Fibroblast of lung (primary cell): Measurements from ENCODE around the gene RAB43. TPM values are rescaled to one million over a fixed set of nuclear protein-coding genes. Genes with fewer than 3 reads are reported as not detected.

Source experiments
- DNase-seq, 2 donors: peaks; one replicate each; pipeline versions ENCODE4 v3.0.0 to v3.0.0-alpha.2; 2010; ENCODE audit warnings: low read depth in 2 of 2
- H2AFZ ChIP-seq: 2 replicates; pipeline ENCODE4 v1.5.1; 2012; ENCODE audit warnings: low read length, control low read depth, inconsistent platforms
- H3K27ac ChIP-seq: 2 replicates; pipeline ENCODE4 v1.5.1; 2011; ENCODE audit warnings: low read length, control low read depth; ENCODE audit not compliant: insufficient read depth
- H3K27me3 ChIP-seq: 2 replicates; pipeline ENCODE4 v1.5.1; 2011; ENCODE audit warnings: mild to moderate bottlenecking, low read length; ENCODE audit not compliant: control insufficient read depth, insufficient read depth
- H3K36me3 ChIP-seq: 2 replicates; pipeline ENCODE4 v1.5.1; 2011; ENCODE audit warnings: low read length; ENCODE audit not compliant: control insufficient read depth, insufficient read depth
- H3K4me1 ChIP-seq: 2 replicates; pipeline ENCODE4 v1.5.1; 2011; ENCODE audit warnings: low read length; ENCODE audit not compliant: control insufficient read depth, insufficient read depth; ENCODE audit errors: extremely low read depth
- H3K4me2 ChIP-seq: 2 replicates; pipeline ENCODE4 v1.5.1; 2011; ENCODE audit warnings: low read length, control low read depth; ENCODE audit not compliant: insufficient read depth; ENCODE audit errors: extremely low read depth
- H3K4me3 ChIP-seq, 4 experiments: fragments of 200-600 bp in 1 of 4; sonication (generic) in 1 of 4; replicated peaks in 1 of 4; 2 replicates each; pipeline ENCODE4 v1.5.1; 2011 to 2016; ENCODE audit warnings: low read length in 4 of 4, low read depth in 3 of 4, mild to moderate bottlenecking in 3 of 4, control low read depth in 2 of 4, inconsistent platforms in 1 of 4, mixed read lengths in 1 of 4; ENCODE audit not compliant: insufficient read depth in 1 of 4; ENCODE audit errors: control extremely low read depth in 1 of 4
- H3K79me2 ChIP-seq: 2 replicates; pipeline ENCODE4 v1.5.1; 2012; ENCODE audit warnings: mild to moderate bottlenecking, low read length, inconsistent platforms; ENCODE audit not compliant: control insufficient read depth, insufficient read depth
- H3K9ac ChIP-seq: 2 replicates; pipeline ENCODE4 v1.5.1; 2011; ENCODE audit warnings: mild to moderate bottlenecking, low read length, control low read depth; ENCODE audit not compliant: insufficient read depth
- H3K9me3 ChIP-seq: 2 replicates; pipeline ENCODE4 v1.5.1; 2012; ENCODE audit warnings: low read depth, low read length; ENCODE audit not compliant: control insufficient read depth, insufficient read depth
- H4K20me1 ChIP-seq: 2 replicates; pipeline ENCODE4 v1.5.1; 2011; ENCODE audit warnings: low read length; ENCODE audit not compliant: control insufficient read depth, insufficient read depth; ENCODE audit errors: extremely low read depth
- EZH2 ChIP-seq: IDR thresholded peaks from 2 replicates; pipeline ENCODE4 v1.5.1; 2012; ENCODE audit warnings: low read length, control low read depth, mild to moderate bottlenecking; ENCODE audit errors: missing control alignments
- polyA plus RNA-seq, 2 donors: library from polyadenylated mRNA; depleted of rRNA in 1 of 2; stranded (reverse) in 1 of 2; unstranded in 1 of 2; fragments of >200 nt; gene quantifications; 2 replicates each; pipeline ENCODE4 v1.2.1, GENCODE V29; 2011 to 2012; ENCODE audit warnings: missing spikeins in 1 of 2
- total RNA-seq: library from RNA; depleted of rRNA; stranded (reverse); fragments of >200 nt; gene quantifications from 2 replicates; pipeline ENCODE4 v1.2.1, GENCODE V29; 2014
- TF ChIP-seq, protein P1 (sequence below), 2 donors: IDR thresholded peaks in 1 of 2; conservative IDR thresholded peaks in 1 of 2; 1 replicate in 1 of 2; 2 replicates in 1 of 2; pipeline ENCODE4 v1.5.1; 2011 to 2012; ENCODE audit warnings: low read length in 2 of 2, control low read depth in 1 of 2, inconsistent platforms in 1 of 2, low read depth in 1 of 2, mild to moderate bottlenecking in 1 of 2

RAB43 gene
- total and polyA plus RNA-seq, 2 donors (not counting 1 experiment from before 2014, with no cell fraction given), result 5.7 to 21.5 TPM

- Histone ChIP-seq H3K27me3 (no peaks in the 10 kb centered on the region), H4K20me1 (no peaks in the 10 kb centered on the region), H3K9me3 (no peaks in the 10 kb centered on the region), H2AFZ (no peak overlapping the region), H3K36me3 (no peaks in the 10 kb centered on the region), H3K4me2 (no peak overlapping the region), H3K4me3 (no peak overlapping the region), H3K79me2 (no peaks in the 10 kb centered on the region), H3K4me1 (peaks cover 3% of the 10 kb centered on the region), H3K27ac (no peak overlapping the region), H3K9ac (no peak overlapping the region)
- TF ChIP-seq, protein P1, sequence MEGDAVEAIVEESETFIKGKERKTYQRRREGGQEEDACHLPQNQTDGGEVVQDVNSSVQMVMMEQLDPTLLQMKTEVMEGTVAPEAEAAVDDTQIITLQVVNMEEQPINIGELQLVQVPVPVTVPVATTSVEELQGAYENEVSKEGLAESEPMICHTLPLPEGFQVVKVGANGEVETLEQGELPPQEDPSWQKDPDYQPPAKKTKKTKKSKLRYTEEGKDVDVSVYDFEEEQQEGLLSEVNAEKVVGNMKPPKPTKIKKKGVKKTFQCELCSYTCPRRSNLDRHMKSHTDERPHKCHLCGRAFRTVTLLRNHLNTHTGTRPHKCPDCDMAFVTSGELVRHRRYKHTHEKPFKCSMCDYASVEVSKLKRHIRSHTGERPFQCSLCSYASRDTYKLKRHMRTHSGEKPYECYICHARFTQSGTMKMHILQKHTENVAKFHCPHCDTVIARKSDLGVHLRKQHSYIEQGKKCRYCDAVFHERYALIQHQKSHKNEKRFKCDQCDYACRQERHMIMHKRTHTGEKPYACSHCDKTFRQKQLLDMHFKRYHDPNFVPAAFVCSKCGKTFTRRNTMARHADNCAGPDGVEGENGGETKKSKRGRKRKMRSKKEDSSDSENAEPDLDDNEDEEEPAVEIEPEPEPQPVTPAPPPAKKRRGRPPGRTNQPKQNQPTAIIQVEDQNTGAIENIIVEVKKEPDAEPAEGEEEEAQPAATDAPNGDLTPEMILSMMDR (conservative IDR thresholded peaks at IDR 0.05 in 1 of 2, IDR thresholded peaks at IDR 0.05 in 1 of 2; ENCODE audit: low read depth in 1 of 2, low read length in 2 of 2), result no peak
- TF ChIP-seq EZH2, result no peak
- no peak for DNase-seq
Measured at GRCh38 chr3:129085818-129086217, 35.8 kb downstream of the RAB43 start.

DNA sequence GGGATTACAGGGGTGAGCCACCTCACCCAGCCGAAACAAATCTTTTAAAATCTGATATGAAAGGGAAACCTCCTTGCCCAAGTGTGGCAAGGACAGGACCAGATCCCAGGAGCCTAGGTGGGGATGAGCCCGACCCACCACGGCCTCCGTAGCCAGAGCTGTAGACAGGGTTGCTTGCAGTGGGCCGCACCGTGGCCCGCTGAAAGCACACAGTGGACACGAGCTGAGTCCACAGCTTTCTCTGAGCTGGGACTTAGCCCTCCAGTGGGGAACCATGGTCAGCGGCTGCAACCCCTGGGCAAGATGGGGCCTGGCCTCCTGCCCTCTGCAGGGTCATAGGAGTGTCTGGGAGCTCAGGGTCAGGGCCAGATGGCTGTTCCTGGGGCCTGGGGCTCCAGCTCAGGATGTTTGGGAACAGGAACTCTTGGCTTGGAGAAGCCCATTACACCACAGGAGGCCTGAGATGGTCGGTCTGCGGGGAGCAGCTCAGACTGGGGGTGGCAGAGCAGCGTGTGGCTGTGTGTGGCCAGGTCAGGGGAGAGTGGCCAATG lies 36.4 kb downstream of the RAB43 start:
- TF ChIP-seq EZH2, result no peak
- TF ChIP-seq, protein P1 (conservative IDR thresholded peaks at IDR 0.05 in 1 of 2, IDR thresholded peaks at IDR 0.05 in 1 of 2; ENCODE audit: low read depth in 1 of 2, low read length in 2 of 2), result no peak
- no peaks in the 10 kb centered on the region for H3K9me3 ChIP-seq
- H2AFZ ChIP-seq, result no peak overlapping the region

GRCh38 chr3:129084501-129084900 lies 37.1 kb downstream of the RAB43 start:
- no peak overlapping the region for H3K27ac ChIP-seq
- no peak for DNase-seq
- no peaks in the 10 kb centered on the region for H4K20me1 ChIP-seq
- H3K79me2 ChIP-seq, result no peaks in the 10 kb centered on the region
- H2AFZ ChIP-seq, result no peak overlapping the region
- H3K4me3 ChIP-seq, result no peak overlapping the region
- no peaks in the 10 kb centered on the region for H3K27me3 ChIP-seq
- no peak overlapping the region for H3K9ac ChIP-seq
- H3K4me1 ChIP-seq, result peaks cover 3% of the 10 kb centered on the region
- H3K4me2 ChIP-seq, result no peak overlapping the region
- TF ChIP-seq EZH2, result no peak
- TF ChIP-seq, protein P1 (conservative IDR thresholded peaks at IDR 0.05 in 1 of 2, IDR thresholded peaks at IDR 0.05 in 1 of 2; ENCODE audit: low read depth in 1 of 2, low read length in 2 of 2), result no peak
- no peaks in the 10 kb centered on the region for H3K9me3 ChIP-seq
- H3K36me3 ChIP-seq, result no peaks in the 10 kb centered on the region

More for the DNA sequence above, 36.4 kb downstream of the RAB43 start:
- Histone ChIP-seq H3K4me2 (no peak overlapping the region), H3K9ac (no peak overlapping the region), H3K79me2 (no peaks in the 10 kb centered on the region), H3K4me1 (peaks cover 3% of the 10 kb centered on the region), H3K36me3 (no peaks in the 10 kb centered on the region), H3K27ac (no peak overlapping the region), H3K4me3 (no peak overlapping the region), H3K27me3 (no peaks in the 10 kb centered on the region), H4K20me1 (no peaks in the 10 kb centered on the region)
- DNase-seq, result no peak
